ENCODE data around the gene DNAH7.

DNAH7 gene

DNA sequence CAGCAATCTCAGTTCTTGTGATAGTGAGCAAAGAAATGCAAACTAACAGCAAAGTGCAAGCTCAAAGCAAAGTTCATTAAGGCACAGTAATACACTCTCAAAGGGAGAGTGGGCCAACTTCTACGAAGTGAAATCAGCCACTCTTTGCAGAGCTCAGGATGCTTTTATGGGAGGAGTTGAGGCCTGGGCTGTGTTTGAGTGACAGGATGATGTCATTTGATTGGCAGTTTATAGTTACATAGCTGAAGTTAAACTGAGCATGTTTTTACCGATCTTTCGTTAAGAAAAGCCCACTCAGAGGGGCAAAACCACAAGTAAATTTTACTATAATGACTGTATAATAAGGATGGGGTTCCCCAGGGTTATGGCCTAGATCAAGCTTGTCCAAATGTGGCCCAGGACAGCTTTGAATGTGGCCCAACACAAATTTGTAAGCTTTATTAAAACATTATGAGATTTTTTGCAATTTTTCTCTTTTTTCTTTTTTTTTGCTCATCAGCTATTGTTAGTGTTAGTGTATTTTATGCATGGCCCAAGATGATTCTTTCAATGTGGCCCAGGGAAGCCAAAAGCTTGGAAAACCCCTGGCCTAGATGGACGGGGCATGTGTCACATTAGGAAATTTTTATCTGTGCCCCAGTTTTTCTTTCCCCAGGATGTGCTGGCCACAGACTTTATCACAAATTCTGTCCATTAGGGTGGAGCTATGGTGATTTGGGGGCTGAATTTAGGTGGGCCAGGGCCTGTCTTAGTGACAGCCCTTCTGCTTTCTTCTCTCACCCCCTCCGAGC lies 8.3 kb upstream of the DNAH7 start:
- DNase-seq, result no peak

GRCh38 chr2:196075196-196075595 lies 6.6 kb upstream of the DNAH7 start:
- no peak for DNase-seq

DNA sequence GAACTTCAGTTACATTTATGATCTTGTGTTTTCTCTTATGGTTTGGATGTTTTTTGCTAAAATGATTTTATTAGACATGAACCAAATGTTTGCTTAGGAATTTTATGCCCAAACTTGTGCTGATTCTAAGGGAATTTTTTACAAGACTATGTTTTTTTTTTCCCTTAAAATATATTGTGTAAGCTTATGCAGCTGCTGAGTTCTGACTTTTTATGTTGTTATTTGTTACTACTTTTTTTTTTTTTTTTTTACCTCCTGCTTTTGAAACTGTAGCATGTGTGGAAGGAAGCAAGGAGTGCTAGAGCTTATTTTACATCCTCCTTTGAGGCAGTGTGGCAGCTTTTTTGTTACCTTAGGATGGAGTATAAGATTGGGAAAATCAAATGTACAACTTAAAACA lies 6.0 kb upstream of the DNAH7 start:
- DNase-seq, result no peak

GRCh38 chr2:196073521-196073920 lies 4.9 kb upstream of the DNAH7 start:
- DNase-seq, result no peak

- no peak for DNase-seq
Measured at GRCh38 chr2:196067088-196067382, 1.6 kb downstream of the DNAH7 start.

DNA sequence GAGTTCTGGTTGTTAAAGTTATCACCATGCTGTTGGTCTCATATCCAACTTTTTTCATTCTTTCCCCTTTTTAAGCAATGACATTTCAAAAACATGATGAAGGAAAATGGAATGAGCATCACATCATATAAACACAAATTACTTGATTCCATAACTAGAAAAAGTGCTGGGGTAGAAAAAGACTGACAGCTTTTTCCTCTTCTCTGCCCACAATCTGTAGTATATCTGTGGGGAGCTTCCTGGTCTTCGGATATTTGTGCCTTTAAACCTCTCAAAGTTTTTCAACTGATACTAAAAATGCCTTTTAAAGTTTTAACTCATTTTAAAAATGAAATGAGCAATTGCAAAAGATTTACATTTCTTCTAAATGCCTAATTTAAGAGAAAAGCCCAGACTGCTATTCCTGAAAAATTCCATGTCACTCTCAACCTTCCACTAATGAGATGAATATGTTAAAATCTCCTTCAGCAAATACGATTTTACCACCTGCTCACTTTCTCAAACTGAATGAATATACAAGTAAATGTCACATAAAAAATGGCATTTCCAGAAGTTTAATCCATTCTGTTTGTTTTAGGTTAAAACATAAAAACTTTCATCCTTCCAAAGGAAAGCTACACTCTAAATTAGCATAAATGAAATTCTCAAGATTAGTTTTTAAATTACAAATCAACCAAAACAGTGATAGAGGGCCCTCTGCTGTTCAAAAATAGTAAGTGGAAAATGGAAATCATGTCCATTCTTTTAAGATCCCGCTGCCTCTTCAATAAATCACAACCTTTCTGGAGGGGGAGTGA lies 2.1 kb downstream of the DNAH7 start:
- no peak for DNase-seq

GRCh38 chr2:196063773-196064172 lies 4.9 kb downstream of the DNAH7 start:
- DNase-seq, result no peak

GRCh38 chr2:196059491-196059960 lies 9.1 kb downstream of the DNAH7 start:
- DNase-seq, result no peak

DNA sequence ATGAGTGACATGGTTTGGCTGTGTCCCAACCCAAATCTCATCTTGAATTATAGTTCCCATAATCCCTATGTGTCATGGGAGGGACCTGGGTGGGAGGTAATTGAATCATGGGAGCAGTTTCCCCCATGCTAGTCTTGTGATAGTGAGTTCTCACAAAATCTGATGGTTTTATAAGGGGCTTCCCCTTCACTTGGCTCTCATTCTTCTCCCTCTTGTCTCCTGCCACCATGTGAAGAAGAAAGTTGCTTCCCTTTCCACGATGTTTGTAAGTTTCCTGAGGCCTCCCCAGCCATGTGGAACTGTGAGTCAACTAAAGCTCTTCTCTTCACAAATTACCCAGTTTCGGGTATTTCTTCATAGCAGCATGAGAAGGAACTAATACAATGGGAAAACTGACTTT lies 14.0 kb downstream of the DNAH7 start:
- DNase-seq, result no peak

DNA sequence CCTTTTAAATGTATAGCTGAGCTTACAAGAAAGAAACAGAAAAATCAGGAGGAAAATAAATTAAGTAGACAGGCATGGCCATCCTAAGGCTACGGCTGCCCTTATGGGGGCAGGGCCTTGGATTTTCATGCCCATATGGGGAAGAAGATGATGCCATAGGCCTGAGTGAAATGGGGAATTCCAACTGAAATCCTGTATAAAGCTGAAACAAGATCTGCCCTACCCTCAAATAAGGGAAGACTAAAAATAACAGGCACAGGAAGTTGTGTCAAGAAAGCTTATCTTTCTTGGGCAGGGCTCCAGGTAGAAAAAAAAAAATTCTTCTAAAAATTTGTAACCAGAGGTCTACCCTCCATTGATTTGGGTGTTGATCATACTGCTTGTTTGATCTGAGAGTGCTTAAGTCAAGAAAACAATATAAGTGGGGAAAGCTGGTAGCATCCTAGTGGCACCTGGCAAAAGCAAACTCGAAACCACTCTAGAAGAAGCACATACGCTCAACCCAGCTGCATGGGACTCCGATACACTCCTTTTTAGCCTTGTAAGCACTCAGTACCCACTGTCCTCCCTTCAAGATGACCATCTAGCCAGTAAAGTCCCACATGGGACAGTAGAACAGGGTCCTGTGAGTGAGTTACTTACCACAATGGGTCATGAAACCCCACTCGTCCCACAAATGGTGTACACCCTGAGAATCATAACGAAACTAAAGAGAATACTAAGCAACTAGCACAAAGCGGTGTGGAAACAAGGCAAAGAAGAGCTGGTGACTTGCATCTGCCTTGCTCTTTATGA lies 22.3 kb downstream of the DNAH7 start:
- no peak for DNase-seq

DNA sequence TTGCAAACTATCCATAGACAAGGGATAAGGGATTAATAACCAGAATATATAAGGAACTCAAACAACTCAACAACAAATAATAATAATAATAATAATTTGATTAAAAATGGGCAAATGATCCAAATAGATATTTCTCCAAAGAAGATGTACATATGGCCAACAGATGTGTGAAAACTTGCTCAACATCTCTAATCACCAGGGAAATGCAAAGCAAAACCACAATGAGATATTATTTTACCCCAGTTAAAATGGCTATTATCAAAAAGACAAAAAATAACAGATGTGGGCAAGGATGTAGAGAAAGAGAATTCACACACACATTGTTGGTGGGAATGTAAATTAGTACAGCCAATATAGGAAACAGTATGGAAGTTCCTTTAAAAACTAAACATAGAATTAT lies 26.9 kb downstream of the DNAH7 start:
- no peak for DNase-seq

GRCh38 chr2:196040218-196040617 lies 28.4 kb downstream of the DNAH7 start:
- DNase-seq, result no peak

- DNase-seq, result no peak
Measured at GRCh38 chr2:196036442-196036841, 32.2 kb downstream of the DNAH7 start.

DNA sequence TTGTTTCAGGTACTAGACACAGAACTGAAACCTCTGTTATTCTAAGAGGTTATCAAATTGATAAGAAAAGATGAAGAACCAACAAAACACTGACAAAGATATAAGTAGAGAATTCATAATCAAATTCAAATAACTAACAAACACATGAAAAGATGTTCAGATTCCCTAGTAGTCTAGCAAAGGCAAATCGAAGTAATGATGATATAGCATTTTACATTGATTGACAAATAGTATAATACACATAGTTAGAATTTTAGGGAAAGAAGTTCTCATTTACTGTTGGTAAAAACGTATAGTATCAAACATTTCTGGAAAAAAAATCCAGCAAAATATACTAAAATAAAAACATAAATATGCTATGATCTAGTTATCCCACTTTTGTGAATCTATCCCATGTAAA lies 50.6 kb downstream of the DNAH7 start:
- no peak for DNase-seq

DNA sequence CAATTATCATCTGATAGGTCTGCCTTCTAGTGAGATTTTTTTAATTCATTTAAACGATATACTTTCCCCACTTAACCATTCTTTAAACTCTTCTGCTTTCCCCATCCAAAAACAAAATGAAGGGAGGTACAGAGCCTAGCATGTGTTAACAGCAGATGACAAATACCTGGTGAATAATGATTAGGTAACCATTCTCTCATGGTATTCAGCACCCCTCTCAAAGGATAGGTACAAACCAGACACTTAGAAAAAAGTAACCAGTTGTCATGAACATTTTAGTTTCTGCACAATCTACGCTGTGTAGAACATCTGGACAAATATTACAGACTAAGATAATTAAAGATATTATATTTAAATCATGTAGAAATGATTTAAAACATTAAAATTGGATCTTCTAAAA lies 56.3 kb downstream of the DNAH7 start:
- DNase-seq, result no peak

DNA sequence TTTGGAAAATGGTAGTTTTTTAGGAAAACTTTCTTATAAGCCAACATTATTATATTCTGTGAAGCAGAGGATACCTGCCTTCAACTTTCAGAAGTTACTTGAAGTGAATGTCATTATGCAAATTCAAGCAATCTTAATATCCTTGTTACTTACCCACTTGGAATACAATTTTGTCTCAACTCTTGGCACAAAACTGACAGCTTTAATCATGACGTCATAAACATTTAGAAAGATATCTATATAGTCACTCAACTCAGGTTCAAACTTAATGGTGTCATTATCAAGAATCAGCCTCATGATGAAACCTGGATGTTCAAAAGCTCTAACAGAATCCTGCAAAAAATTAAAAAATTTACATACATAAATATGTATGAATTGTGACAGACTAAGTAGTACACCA lies 68.1 kb downstream of the DNAH7 start:
- DNase-seq, result no peak

DNA sequence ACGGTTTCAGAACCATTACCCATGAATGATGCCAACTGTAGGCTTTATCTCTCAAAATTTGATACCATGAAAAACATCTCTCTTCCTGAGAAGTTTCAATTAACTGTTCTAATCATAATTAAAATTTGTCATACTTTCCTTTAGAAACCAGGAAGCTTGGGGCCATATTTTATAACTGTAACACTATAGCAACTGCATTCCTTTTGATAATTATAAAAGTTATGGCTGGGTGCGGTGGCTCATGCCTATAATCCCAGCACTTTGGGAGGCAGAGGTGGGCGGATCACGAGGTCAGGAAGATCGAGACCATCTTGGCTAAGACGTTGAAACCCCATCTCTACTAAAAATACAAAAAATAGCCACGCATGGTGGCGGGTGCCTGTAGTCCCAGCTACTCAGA lies 70.6 kb downstream of the DNAH7 start:
- no peak for DNase-seq

GRCh38 chr2:195995499-195995898 lies 73.1 kb downstream of the DNAH7 start:
- DNase-seq, result no peak

DNA sequence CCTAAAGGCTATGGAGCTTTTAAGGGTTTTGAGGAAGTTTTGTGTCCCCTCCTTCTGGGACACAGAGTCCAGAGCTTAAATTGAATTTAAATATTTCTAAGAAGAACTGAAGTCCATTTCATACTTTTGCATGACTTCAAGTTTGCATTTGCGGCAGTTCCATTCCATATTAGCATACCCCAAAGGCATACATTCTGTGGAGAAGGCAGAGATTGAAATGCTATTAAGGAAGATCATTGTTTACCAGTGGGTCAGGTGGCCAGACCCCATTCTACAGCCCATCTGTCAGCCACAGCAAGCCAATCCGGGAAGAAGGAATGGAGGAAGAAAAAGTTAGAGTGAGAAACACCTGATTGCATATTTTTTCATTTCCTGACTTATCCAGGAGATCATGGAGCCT lies 75.0 kb downstream of the DNAH7 start:
- no peak for DNase-seq

DNA sequence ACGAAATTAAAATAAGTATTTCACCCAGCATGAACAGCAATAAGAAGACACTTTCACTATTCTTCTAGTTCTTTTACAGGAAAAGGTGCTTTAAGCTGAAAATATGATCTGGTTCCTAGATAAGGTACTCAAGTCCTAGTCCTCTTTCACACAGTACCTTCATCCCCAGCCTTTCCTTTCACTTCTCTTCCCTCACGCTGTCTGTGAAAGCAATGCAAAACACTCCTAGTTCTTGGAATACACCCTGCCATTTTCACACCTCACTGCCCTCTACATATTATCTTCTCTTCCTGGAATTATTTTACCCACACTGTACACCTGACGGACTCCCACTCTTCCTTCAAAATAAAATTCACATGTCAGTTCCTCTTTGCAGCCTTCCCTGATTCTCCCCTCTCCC lies 82.9 kb downstream of the DNAH7 start:
- no peak for DNase-seq

GRCh38 chr2:195984923-195985726 lies 83.5 kb downstream of the DNAH7 start:
- no peak for DNase-seq

DNA sequence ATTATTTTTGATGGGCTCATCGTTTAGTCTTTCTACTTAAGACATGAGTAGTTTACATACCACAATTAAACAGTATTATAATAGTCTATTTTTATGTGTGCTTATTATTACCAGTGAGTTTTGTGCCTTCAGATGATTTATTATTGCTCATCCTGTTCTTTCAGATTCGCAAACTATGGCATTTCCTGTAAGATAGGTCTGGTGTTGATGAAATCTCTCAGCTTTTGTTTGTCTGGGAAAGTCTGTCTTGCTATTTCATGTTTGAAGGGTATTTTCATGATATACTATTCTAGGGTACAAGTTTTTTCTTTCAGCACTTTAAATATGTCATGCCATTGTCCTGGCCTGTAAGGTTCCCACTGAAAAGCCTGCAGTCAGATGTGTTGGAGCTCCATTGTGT lies 101.3 kb downstream of the DNAH7 start:
- no peak for DNase-seq

GRCh38 chr2:195961873-195962272 lies 106.8 kb downstream of the DNAH7 start:
- no peak for DNase-seq

All from activated CD4-positive, alpha-beta T cell treated with anti-CD3 and anti-CD28 coated beads, Interleukin-2, amount 50 U/mL, for 48 hours (primary cell).